ENCODE results near the gene TRPM1. TPM values are rescaled to one million over a fixed set of nuclear protein-coding genes. Genes with fewer than 3 reads are reported as not detected.

Gene TRPM1
- total and polyA plus RNA-seq, 9 of the 15 experiments (the other 6 are each of a cell fraction or from before 2014, with no cell fraction given), result 0.01 to 0.06 (median 0.03) TPM; not detected in 5

DNA sequence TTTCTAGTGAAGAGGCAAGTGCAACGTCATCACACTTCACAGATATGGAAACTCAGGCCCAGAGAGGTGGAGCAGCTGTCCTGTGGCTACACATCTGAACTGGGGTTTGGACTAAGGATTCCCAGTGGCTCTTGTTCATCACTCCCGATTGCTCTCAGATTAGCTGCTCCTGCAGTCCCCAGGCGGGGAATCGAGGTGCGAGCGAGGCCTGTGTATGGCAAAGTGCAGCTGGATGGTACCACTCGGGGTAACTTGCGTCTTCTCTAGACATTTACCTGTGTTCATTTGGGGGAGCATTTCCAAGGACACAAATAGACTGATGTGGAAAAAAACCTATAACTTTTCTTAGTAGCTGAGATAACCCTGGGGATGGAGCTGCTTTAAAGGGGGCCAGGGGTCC is 45.9 kb upstream of the TRPM1 start (continued):
- no peak for TF ChIP-seq TGIF2 (CRISPR knock-in tag; IDR thresholded peaks at IDR 0.05)
- no peak for TF ChIP-seq U2AF2 (optimal IDR thresholded peaks at IDR 0.05; ENCODE audit: low read depth, low read length)
- no peak for TF ChIP-seq GATAD2A (IDR thresholded peaks at IDR 0.05)
- no peak for TF ChIP-seq ZKSCAN3 (CRISPR knock-in tag; IDR thresholded peaks at IDR 0.05)
- TF ChIP-seq FOXP1 (CRISPR knock-in tag; IDR thresholded peaks at IDR 0.05), result no peak
- no peak for TF ChIP-seq PPARD (CRISPR knock-in tag; IDR thresholded peaks at IDR 0.05)
- TF ChIP-seq, protein P1, sequence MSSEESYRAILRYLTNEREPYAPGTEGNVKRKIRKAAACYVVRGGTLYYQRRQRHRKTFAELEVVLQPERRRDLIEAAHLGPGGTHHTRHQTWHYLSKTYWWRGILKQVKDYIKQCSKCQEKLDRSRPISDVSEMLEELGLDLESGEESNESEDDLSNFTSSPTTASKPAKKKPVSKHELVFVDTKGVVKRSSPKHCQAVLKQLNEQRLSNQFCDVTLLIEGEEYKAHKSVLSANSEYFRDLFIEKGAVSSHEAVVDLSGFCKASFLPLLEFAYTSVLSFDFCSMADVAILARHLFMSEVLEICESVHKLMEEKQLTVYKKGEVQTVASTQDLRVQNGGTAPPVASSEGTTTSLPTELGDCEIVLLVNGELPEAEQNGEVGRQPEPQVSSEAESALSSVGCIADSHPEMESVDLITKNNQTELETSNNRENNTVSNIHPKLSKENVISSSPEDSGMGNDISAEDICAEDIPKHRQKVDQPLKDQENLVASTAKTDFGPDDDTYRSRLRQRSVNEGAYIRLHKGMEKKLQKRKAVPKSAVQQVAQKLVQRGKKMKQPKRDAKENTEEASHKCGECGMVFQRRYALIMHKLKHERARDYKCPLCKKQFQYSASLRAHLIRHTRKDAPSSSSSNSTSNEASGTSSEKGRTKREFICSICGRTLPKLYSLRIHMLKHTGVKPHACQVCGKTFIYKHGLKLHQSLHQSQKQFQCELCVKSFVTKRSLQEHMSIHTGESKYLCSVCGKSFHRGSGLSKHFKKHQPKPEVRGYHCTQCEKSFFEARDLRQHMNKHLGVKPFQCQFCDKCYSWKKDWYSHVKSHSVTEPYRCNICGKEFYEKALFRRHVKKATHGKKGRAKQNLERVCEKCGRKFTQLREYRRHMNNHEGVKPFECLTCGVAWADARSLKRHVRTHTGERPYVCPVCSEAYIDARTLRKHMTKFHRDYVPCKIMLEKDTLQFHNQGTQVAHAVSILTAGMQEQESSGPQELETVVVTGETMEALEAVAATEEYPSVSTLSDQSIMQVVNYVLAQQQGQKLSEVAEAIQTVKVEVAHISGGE (CRISPR knock-in tag; IDR thresholded peaks at IDR 0.05), result no peak
- TF ChIP-seq E2F3 (CRISPR knock-in tag; IDR thresholded peaks at IDR 0.05), result no peak
- TF ChIP-seq ZFPM2 (CRISPR knock-in tag; IDR thresholded peaks at IDR 0.05), result no peak
- TF ChIP-seq MTF1 (CRISPR knock-in tag; IDR thresholded peaks at IDR 0.05; ENCODE audit: borderline replicate concordance), result no peak
